ENCODE data around the gene DHRS7B. TPM values are rescaled to one million over a fixed set of nuclear protein-coding genes. Genes with fewer than 3 reads are reported as not detected.
"Not testable (repeated sequence)": the region's sequence is repeated elsewhere in the genome, so short reads cannot be mapped to it uniquely, and the experiment has no call there.

The DHRS7B gene
- polyA plus RNA-seq, 1 donor (not counting 4 experiments of a cell fraction or from before 2014, with no cell fraction given): 33.8 TPM

DNA sequence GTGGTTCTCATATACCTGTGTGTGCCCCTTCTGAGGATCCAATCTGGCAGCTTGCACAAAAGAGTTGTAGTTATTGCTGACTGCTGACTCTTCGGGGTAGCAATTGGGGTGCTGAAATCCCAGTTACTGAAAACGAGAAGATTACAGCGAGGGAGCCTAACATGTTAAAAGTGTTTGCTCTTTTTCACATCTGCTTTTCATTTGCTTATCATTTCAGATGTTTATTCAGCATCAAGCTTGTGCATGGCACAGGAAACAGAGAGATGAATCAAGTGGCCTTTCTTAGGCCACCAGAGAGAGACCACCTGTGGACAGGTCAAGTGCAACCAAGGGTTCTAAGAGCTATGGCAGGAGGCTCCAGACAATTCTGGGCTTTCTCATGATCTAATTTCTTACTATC is 16.9 kb downstream of the DHRS7B start:
- Histone ChIP-seq H3K4me3 (ENCODE audit: control insufficient read depth in 2 of 3, extremely low read depth in 1 of 3, insufficient read depth in 2 of 3, low read depth in 1 of 3, low read length in 3 of 3) (no peak overlapping the region), H2AFZ (ENCODE audit: control insufficient read depth, low read length) (no peak overlapping the region), H3K9me3 (ENCODE audit: control insufficient read depth, low read depth, low read length) (no peaks in the 10 kb centered on the region), H3K27ac (ENCODE audit: control insufficient read depth, insufficient read depth, low read length) (no peak overlapping the region), H4K20me1 (ENCODE audit: control insufficient read depth, extremely low read depth, insufficient read depth, low read length) (no peaks in the 10 kb centered on the region), H3K36me3 (ENCODE audit: control insufficient read depth in 2 of 2, extremely low read depth in 1 of 2, insufficient read depth in 2 of 2, low read length in 2 of 2) (no peaks in the 10 kb centered on the region), H3K4me1 (ENCODE audit: control insufficient read depth, extremely low read depth, insufficient read depth, low read length) (no peaks in the 10 kb centered on the region), H3K9ac (ENCODE audit: control insufficient read depth, extremely low read depth, insufficient read depth, low read length) (no peak overlapping the region), H3K4me2 (ENCODE audit: control insufficient read depth, extremely low read depth, insufficient read depth, low read depth, low read length) (no peak overlapping the region), H3K27me3 (ENCODE audit: control insufficient read depth, extremely low read depth, insufficient read depth, low read length) (no peaks in the 10 kb centered on the region), H3K9me1 (ENCODE audit: control insufficient read depth, extremely low read depth, insufficient read depth, low read length) (no peaks in the 10 kb centered on the region), H3K79me2 (ENCODE audit: control insufficient read depth, insufficient read depth, low read length) (peaks cover 2% of the 10 kb centered on the region)
- DNase-seq (ENCODE audit: low read depth, low spot score): no peak
- dilution Hi-C loops (cut with MboI; ENCODE audit: extremely low pct_ligation_motif_present, low sequenced_read_pairs): no loop called here
- no peak for FAIRE-seq
- no peak for TF ChIP-seq EZH2 (IDR thresholded peaks at IDR 0.05; ENCODE audit: low read length)
- TF ChIP-seq, protein P1, sequence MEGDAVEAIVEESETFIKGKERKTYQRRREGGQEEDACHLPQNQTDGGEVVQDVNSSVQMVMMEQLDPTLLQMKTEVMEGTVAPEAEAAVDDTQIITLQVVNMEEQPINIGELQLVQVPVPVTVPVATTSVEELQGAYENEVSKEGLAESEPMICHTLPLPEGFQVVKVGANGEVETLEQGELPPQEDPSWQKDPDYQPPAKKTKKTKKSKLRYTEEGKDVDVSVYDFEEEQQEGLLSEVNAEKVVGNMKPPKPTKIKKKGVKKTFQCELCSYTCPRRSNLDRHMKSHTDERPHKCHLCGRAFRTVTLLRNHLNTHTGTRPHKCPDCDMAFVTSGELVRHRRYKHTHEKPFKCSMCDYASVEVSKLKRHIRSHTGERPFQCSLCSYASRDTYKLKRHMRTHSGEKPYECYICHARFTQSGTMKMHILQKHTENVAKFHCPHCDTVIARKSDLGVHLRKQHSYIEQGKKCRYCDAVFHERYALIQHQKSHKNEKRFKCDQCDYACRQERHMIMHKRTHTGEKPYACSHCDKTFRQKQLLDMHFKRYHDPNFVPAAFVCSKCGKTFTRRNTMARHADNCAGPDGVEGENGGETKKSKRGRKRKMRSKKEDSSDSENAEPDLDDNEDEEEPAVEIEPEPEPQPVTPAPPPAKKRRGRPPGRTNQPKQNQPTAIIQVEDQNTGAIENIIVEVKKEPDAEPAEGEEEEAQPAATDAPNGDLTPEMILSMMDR (optimal IDR thresholded peaks at IDR 0.05 in 1 of 3, IDR thresholded peaks at IDR 0.05 in 1 of 3, conservative IDR thresholded peaks at IDR 0.05 in 1 of 3; ENCODE audit: extremely low read depth in 1 of 3, insufficient read depth in 2 of 3, low read length in 3 of 3): no peak

DNA sequence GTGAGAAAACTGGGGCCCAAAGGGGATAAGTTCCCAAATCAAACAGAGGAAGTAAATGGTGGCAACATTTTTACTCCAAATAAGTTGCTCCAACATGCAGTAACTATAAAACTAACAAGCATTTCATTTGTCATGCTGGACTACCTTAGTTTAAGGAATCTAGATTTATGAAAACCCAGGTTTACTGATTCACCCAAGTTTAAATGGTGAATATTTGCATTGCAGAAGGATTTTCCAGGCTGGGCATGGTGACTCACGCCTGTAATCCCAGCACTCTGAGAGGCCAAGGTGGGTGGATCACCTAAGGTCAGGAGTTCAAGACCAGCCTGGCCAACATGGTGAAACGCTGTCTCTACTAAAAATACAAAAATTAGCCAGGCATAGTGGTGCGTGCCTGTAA is 17.5 kb downstream of the DHRS7B start:
- H3K4me1 ChIP-seq (ENCODE audit: control insufficient read depth, extremely low read depth, insufficient read depth, low read length); FAIRE-seq; H2AFZ ChIP-seq (ENCODE audit: control insufficient read depth, low read length); H3K9me1 ChIP-seq (ENCODE audit: control insufficient read depth, extremely low read depth, insufficient read depth, low read length); H3K9ac ChIP-seq (ENCODE audit: control insufficient read depth, extremely low read depth, insufficient read depth, low read length); H3K9me3 ChIP-seq (ENCODE audit: control insufficient read depth, low read depth, low read length); DNase-seq (ENCODE audit: low read depth, low spot score); H3K36me3 ChIP-seq (ENCODE audit: control insufficient read depth in 2 of 2, extremely low read depth in 1 of 2, insufficient read depth in 2 of 2, low read length in 2 of 2); H4K20me1 ChIP-seq (ENCODE audit: control insufficient read depth, extremely low read depth, insufficient read depth, low read length); H3K79me2 ChIP-seq (ENCODE audit: control insufficient read depth, insufficient read depth, low read length); H3K4me2 ChIP-seq (ENCODE audit: control insufficient read depth, extremely low read depth, insufficient read depth, low read depth, low read length); H3K27me3 ChIP-seq (ENCODE audit: control insufficient read depth, extremely low read depth, insufficient read depth, low read length); H3K27ac ChIP-seq (ENCODE audit: control insufficient read depth, insufficient read depth, low read length); dilution Hi-C loops (cut with MboI; ENCODE audit: extremely low pct_ligation_motif_present, low sequenced_read_pairs); H3K4me3 ChIP-seq (ENCODE audit: control insufficient read depth in 2 of 3, extremely low read depth in 1 of 3, insufficient read depth in 2 of 3, low read depth in 1 of 3, low read length in 3 of 3): not testable (repeated sequence)

DNA sequence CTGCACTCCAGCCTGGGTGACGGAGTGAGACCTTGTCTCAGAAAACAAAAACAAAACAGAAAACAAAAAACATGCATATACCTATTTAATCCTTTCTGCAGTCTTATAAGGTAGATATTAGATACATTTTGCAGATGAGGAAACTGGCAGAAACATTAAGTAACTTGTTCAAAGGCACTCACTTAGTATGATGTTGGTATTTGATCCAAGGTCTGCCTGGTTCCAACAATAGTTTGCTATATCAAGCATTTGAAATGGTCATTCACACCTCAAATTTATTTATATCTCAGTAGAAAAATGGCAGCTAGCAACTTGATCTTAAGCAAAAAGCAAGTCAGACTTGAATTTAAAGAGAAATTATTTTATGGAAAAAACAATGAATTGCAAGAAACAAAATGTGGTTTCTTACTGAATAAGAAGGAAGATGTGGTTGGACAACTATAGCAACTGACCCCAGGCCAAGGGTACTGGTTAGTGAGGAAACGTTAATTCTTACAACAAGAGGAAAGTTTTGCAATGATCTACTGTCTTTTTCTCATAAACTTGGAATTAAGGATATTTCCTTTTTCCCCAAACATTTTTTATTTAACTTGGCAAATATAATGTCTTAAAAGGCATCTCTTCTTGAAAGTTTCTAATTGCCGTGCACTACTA is 19.7 kb downstream of the DHRS7B start:
- Histone ChIP-seq H3K36me3 (ENCODE audit: control insufficient read depth in 2 of 2, extremely low read depth in 1 of 2, insufficient read depth in 2 of 2, low read length in 2 of 2) (no peaks in the 10 kb centered on the region), H4K20me1 (ENCODE audit: control insufficient read depth, extremely low read depth, insufficient read depth, low read length) (no peaks in the 10 kb centered on the region), H3K4me3 (ENCODE audit: control insufficient read depth in 2 of 3, extremely low read depth in 1 of 3, insufficient read depth in 2 of 3, low read depth in 1 of 3, low read length in 3 of 3) (no peak overlapping the region), H3K27me3 (ENCODE audit: control insufficient read depth, extremely low read depth, insufficient read depth, low read length) (no peaks in the 10 kb centered on the region), H3K9me3 (ENCODE audit: control insufficient read depth, low read depth, low read length) (no peaks in the 10 kb centered on the region), H2AFZ (ENCODE audit: control insufficient read depth, low read length) (no peak overlapping the region), H3K79me2 (ENCODE audit: control insufficient read depth, insufficient read depth, low read length) (no peaks in the 10 kb centered on the region), H3K9me1 (ENCODE audit: control insufficient read depth, extremely low read depth, insufficient read depth, low read length) (no peaks in the 10 kb centered on the region), H3K4me1 (ENCODE audit: control insufficient read depth, extremely low read depth, insufficient read depth, low read length) (no peaks in the 10 kb centered on the region), H3K27ac (ENCODE audit: control insufficient read depth, insufficient read depth, low read length) (no peak overlapping the region), H3K9ac (ENCODE audit: control insufficient read depth, extremely low read depth, insufficient read depth, low read length) (no peak overlapping the region), H3K4me2 (ENCODE audit: control insufficient read depth, extremely low read depth, insufficient read depth, low read depth, low read length) (no peak overlapping the region)
- DNase-seq (ENCODE audit: low read depth, low spot score) (no peak), FAIRE-seq (peak; percentile 20)
- dilution Hi-C loops (cut with MboI; ENCODE audit: extremely low pct_ligation_motif_present, low sequenced_read_pairs): no loop called here
- TF ChIP-seq EZH2 (IDR thresholded peaks at IDR 0.05; ENCODE audit: low read length): no peak
- TF ChIP-seq, protein P1 (optimal IDR thresholded peaks at IDR 0.05 in 1 of 3, IDR thresholded peaks at IDR 0.05 in 1 of 3, conservative IDR thresholded peaks at IDR 0.05 in 1 of 3; ENCODE audit: extremely low read depth in 1 of 3, insufficient read depth in 2 of 3, low read length in 3 of 3): no peak
